Fibroblast of lung (primary cell): Measurements from ENCODE around the gene GRID1. TPM values are rescaled to one million over a fixed set of nuclear protein-coding genes. Genes with fewer than 3 reads are reported as not detected.

Experiments used
- DNase-seq, 2 donors: peaks; one replicate each; pipeline versions ENCODE4 v3.0.0 to v3.0.0-alpha.2; 2010; ENCODE audit warnings: low read depth in 2 of 2
- H2AFZ ChIP-seq: 2 replicates; pipeline ENCODE4 v1.5.1; 2012; ENCODE audit warnings: low read length, control low read depth, inconsistent platforms
- H3K27ac ChIP-seq: 2 replicates; pipeline ENCODE4 v1.5.1; 2011; ENCODE audit warnings: low read length, control low read depth; ENCODE audit not compliant: insufficient read depth
- H3K27me3 ChIP-seq: 2 replicates; pipeline ENCODE4 v1.5.1; 2011; ENCODE audit warnings: mild to moderate bottlenecking, low read length; ENCODE audit not compliant: control insufficient read depth, insufficient read depth
- H3K36me3 ChIP-seq: 2 replicates; pipeline ENCODE4 v1.5.1; 2011; ENCODE audit warnings: low read length; ENCODE audit not compliant: control insufficient read depth, insufficient read depth
- H3K4me1 ChIP-seq: 2 replicates; pipeline ENCODE4 v1.5.1; 2011; ENCODE audit warnings: low read length; ENCODE audit not compliant: control insufficient read depth, insufficient read depth; ENCODE audit errors: extremely low read depth
- H3K4me2 ChIP-seq: 2 replicates; pipeline ENCODE4 v1.5.1; 2011; ENCODE audit warnings: low read length, control low read depth; ENCODE audit not compliant: insufficient read depth; ENCODE audit errors: extremely low read depth
- H3K4me3 ChIP-seq, 4 experiments: fragments of 200-600 bp in 1 of 4; sonication (generic) in 1 of 4; replicated peaks in 1 of 4; 2 replicates each; pipeline ENCODE4 v1.5.1; 2011 to 2016; ENCODE audit warnings: low read length in 4 of 4, low read depth in 3 of 4, mild to moderate bottlenecking in 3 of 4, control low read depth in 2 of 4, inconsistent platforms in 1 of 4, mixed read lengths in 1 of 4; ENCODE audit not compliant: insufficient read depth in 1 of 4; ENCODE audit errors: control extremely low read depth in 1 of 4
- H3K79me2 ChIP-seq: 2 replicates; pipeline ENCODE4 v1.5.1; 2012; ENCODE audit warnings: mild to moderate bottlenecking, low read length, inconsistent platforms; ENCODE audit not compliant: control insufficient read depth, insufficient read depth
- H3K9ac ChIP-seq: 2 replicates; pipeline ENCODE4 v1.5.1; 2011; ENCODE audit warnings: mild to moderate bottlenecking, low read length, control low read depth; ENCODE audit not compliant: insufficient read depth
- H3K9me3 ChIP-seq: 2 replicates; pipeline ENCODE4 v1.5.1; 2012; ENCODE audit warnings: low read depth, low read length; ENCODE audit not compliant: control insufficient read depth, insufficient read depth
- H4K20me1 ChIP-seq: 2 replicates; pipeline ENCODE4 v1.5.1; 2011; ENCODE audit warnings: low read length; ENCODE audit not compliant: control insufficient read depth, insufficient read depth; ENCODE audit errors: extremely low read depth
- CTCF ChIP-seq, 2 donors: IDR thresholded peaks in 1 of 2; conservative IDR thresholded peaks in 1 of 2; 1 replicate in 1 of 2; 2 replicates in 1 of 2; pipeline ENCODE4 v1.5.1; 2011 to 2012; ENCODE audit warnings: low read length in 2 of 2, control low read depth in 1 of 2, inconsistent platforms in 1 of 2, low read depth in 1 of 2, mild to moderate bottlenecking in 1 of 2
- EZH2 ChIP-seq: IDR thresholded peaks from 2 replicates; pipeline ENCODE4 v1.5.1; 2012; ENCODE audit warnings: low read length, control low read depth, mild to moderate bottlenecking; ENCODE audit errors: missing control alignments
- polyA plus RNA-seq, 2 donors: library from polyadenylated mRNA; depleted of rRNA in 1 of 2; stranded (reverse) in 1 of 2; unstranded in 1 of 2; fragments of >200 nt; gene quantifications; 2 replicates each; pipeline ENCODE4 v1.2.1, GENCODE V29; 2011 to 2012; ENCODE audit warnings: missing spikeins in 1 of 2
- total RNA-seq: library from RNA; depleted of rRNA; stranded (reverse); fragments of >200 nt; gene quantifications from 2 replicates; pipeline ENCODE4 v1.2.1, GENCODE V29; 2014

Gene GRID1
- total and polyA plus RNA-seq, 2 donors (not counting 1 experiment from before 2014, with no cell fraction given), result 0.03 to 0.33 TPM

GRCh38 chr10:86215046-86215445, 151.5 kb downstream of the GRID1 start:
- DNase-seq, result no peak

GRCh38 chr10:86213148-86213547, 153.4 kb downstream of the GRID1 start:
- H3K36me3 ChIP-seq, result no peaks in the 10 kb centered on the region
- H3K4me2 ChIP-seq, result no peak overlapping the region
- H3K79me2 ChIP-seq, result no peaks in the 10 kb centered on the region

More at GRCh38 chr10:86215046-86215445, 151.5 kb downstream of the GRID1 start:
- no peaks in the 10 kb centered on the region for H3K36me3 ChIP-seq
- no peak overlapping the region for H3K9ac ChIP-seq
- no peaks in the 10 kb centered on the region for H4K20me1 ChIP-seq
- no peak overlapping the region for H3K4me3 ChIP-seq
- H3K27ac ChIP-seq, result no peak overlapping the region
- no peak overlapping the region for H2AFZ ChIP-seq
- no peaks in the 10 kb centered on the region for H3K27me3 ChIP-seq
- H3K4me1 ChIP-seq, result no peaks in the 10 kb centered on the region
- no peaks in the 10 kb centered on the region for H3K79me2 ChIP-seq
- TF ChIP-seq EZH2 (no peak), CTCF (conservative IDR thresholded peaks at IDR 0.05 in 1 of 2, IDR thresholded peaks at IDR 0.05 in 1 of 2; ENCODE audit: low read depth in 1 of 2, low read length in 2 of 2) (no peak)
- no peak overlapping the region for H3K4me2 ChIP-seq
- no peaks in the 10 kb centered on the region for H3K9me3 ChIP-seq

GRCh38 chr10:86212391-86212700, 154.2 kb downstream of the GRID1 start:
- no peak for TF ChIP-seq EZH2
- no peak for TF ChIP-seq CTCF (conservative IDR thresholded peaks at IDR 0.05 in 1 of 2, IDR thresholded peaks at IDR 0.05 in 1 of 2; ENCODE audit: low read depth in 1 of 2, low read length in 2 of 2)
- Histone ChIP-seq H4K20me1 (no peaks in the 10 kb centered on the region), H3K9ac (no peak overlapping the region), H3K9me3 (no peaks in the 10 kb centered on the region), H3K4me3 (no peak overlapping the region), H3K4me1 (no peaks in the 10 kb centered on the region), H3K4me2 (no peak overlapping the region), H2AFZ (no peak overlapping the region), H3K79me2 (no peaks in the 10 kb centered on the region), H3K27ac (no peak overlapping the region), H3K27me3 (no peaks in the 10 kb centered on the region), H3K36me3 (no peaks in the 10 kb centered on the region)
- DNase-seq, result no peak

More at GRCh38 chr10:86213148-86213547, 153.4 kb downstream of the GRID1 start:
- no peak overlapping the region for H3K27ac ChIP-seq
- no peaks in the 10 kb centered on the region for H3K4me1 ChIP-seq
- H3K9ac ChIP-seq, result no peak overlapping the region
- TF ChIP-seq EZH2 (no peak), CTCF (conservative IDR thresholded peaks at IDR 0.05 in 1 of 2, IDR thresholded peaks at IDR 0.05 in 1 of 2; ENCODE audit: low read depth in 1 of 2, low read length in 2 of 2) (no peak)
- no peaks in the 10 kb centered on the region for H3K27me3 ChIP-seq
- DNase-seq, result peak in 1 of 2 donors; percentile 3
- no peaks in the 10 kb centered on the region for H4K20me1 ChIP-seq
- no peak overlapping the region for H2AFZ ChIP-seq
- H3K9me3 ChIP-seq, result no peaks in the 10 kb centered on the region
- no peak overlapping the region for H3K4me3 ChIP-seq
